H1 (cell line): Measurements from ENCODE around the gene PTGFR.

ENCODE experiments used
- ATF2 ChIP-seq: IDR thresholded peaks from 2 replicates; pipeline ENCODE4 v1.6.1; 2012; ENCODE audit warnings: low read length, inconsistent platforms
- NRF1 ChIP-seq: IDR thresholded peaks from 2 replicates; pipeline ENCODE4 v1.6.1; 2011; ENCODE audit warnings: mild to moderate bottlenecking, low read depth, low read length, improper control_type of control experiment
- RNF2 ChIP-seq: fragments of 200-900, 300-1000 bp; sonication (generic); IDR thresholded peaks from 2 replicates; pipeline ENCODE4 v1.7.1; 2016; ENCODE audit warnings: borderline replicate concordance, low read depth, mild to moderate bottlenecking, antibody characterized with exemption, low read length; ENCODE audit not compliant: poor library complexity, severe bottlenecking; ENCODE audit errors: missing control alignments
- TCF12 ChIP-seq: IDR thresholded peaks from 2 replicates; pipeline ENCODE4 v1.6.1; 2011; ENCODE audit warnings: low read depth, mild to moderate bottlenecking, low read length
- YY1 ChIP-seq: IDR thresholded peaks from 2 replicates; pipeline ENCODE4 v1.6.1; 2011; ENCODE audit warnings: low read depth, mild to moderate bottlenecking, low read length
- TF ChIP-seq, protein P1 (sequence below), 3 experiments: IDR thresholded peaks; 1 replicate in 2 of 3; 2 replicates in 1 of 3; pipeline versions ENCODE4 v1.5.1 to v1.6.1; 2011; ENCODE audit warnings: low read length in 3 of 3, mild to moderate bottlenecking in 3 of 3, inconsistent platforms in 2 of 3, low read depth in 1 of 3, moderate library complexity in 1 of 3; ENCODE audit not compliant: insufficient read depth in 1 of 3; ENCODE audit errors: control extremely low read depth in 1 of 3

GRCh38 chr1:78527706-78528105 is 36.9 kb downstream of the PTGFR start:
- TF ChIP-seq NRF1 (no peak), TCF12 (no peak), RNF2 (no peak), YY1 (no peak), ATF2 (no peak)
- TF ChIP-seq, protein P1, sequence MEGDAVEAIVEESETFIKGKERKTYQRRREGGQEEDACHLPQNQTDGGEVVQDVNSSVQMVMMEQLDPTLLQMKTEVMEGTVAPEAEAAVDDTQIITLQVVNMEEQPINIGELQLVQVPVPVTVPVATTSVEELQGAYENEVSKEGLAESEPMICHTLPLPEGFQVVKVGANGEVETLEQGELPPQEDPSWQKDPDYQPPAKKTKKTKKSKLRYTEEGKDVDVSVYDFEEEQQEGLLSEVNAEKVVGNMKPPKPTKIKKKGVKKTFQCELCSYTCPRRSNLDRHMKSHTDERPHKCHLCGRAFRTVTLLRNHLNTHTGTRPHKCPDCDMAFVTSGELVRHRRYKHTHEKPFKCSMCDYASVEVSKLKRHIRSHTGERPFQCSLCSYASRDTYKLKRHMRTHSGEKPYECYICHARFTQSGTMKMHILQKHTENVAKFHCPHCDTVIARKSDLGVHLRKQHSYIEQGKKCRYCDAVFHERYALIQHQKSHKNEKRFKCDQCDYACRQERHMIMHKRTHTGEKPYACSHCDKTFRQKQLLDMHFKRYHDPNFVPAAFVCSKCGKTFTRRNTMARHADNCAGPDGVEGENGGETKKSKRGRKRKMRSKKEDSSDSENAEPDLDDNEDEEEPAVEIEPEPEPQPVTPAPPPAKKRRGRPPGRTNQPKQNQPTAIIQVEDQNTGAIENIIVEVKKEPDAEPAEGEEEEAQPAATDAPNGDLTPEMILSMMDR (IDR thresholded peaks at IDR 0.05; ENCODE audit: control extremely low read depth in 1 of 3, insufficient read depth in 1 of 3, low read depth in 1 of 3, low read length in 3 of 3) = no peak
